Activated CD4-positive, alpha-beta T cell treated with anti-CD3 and anti-CD28 coated beads, Interleukin-2, Interleukin-4, amounts not matched to agents 100 ng/mL and 50 ng/mL, durations not matched to agents 16 hours and 8 hours (primary cell): ENCODE results near the gene ZDHHC12.
A peak's percentile ranks its signal among the peaks of the same experiment; 100 is the strongest.

Experiments
- DNase-seq: peaks from one replicate; pipeline ENCODE4 v3.0.0-alpha.2; 2020; ENCODE audit warnings: low spot score

Gene ZDHHC12, protein sequence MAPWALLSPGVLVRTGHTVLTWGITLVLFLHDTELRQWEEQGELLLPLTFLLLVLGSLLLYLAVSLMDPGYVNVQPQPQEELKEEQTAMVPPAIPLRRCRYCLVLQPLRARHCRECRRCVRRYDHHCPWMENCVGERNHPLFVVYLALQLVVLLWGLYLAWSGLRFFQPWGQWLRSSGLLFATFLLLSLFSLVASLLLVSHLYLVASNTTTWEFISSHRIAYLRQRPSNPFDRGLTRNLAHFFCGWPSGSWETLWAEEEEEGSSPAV

DNA sequence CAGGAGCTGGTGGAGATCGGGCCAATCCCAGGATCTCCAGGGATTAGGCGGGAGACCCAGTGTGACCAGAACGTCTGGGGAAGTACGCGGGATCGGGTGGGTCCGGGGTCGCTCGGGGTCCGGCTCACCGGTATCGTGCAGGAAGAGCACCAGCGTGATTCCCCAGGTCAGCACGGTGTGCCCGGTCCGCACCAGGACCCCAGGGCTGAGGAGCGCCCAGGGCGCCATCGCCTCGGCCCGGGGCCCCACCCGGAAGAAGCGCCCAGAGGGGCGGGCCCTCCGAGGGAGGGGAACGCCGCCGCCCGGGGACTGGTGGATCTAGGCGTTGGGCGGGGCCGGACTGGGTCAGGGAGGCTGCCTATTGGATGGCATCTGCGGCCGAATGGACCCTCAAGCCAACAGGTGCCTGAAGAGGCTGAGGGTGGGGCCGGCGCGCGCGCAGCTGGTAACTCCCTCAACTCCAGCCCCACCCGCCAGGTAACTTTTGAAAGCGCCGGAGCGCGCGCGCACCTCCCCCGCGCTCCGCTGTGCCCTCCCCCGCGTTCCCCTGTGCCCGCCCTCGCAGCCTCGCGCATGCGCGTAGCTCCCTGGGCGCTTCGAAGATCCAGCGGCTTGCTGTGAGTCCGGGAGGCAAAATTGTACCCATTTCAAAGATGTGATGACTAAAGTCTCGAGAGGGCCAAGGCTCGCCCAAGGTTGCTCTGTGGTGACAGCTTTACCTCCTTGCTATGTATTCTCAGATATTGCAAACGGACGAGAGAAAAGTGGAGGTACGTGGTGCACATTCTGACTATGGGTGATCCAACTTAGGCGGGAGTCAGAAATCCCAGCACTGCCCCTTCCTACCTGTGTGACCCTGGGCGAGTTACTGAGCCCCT, at the start of gene ZDHHC12:
Gene ZDHHC12, minus strand, starts transcription at position 262 of the 878 bp plus-strand sequence. Its CDS starts 34 bp downstream, at position 228.
- DNase-seq: peak; percentile 99

DNA sequence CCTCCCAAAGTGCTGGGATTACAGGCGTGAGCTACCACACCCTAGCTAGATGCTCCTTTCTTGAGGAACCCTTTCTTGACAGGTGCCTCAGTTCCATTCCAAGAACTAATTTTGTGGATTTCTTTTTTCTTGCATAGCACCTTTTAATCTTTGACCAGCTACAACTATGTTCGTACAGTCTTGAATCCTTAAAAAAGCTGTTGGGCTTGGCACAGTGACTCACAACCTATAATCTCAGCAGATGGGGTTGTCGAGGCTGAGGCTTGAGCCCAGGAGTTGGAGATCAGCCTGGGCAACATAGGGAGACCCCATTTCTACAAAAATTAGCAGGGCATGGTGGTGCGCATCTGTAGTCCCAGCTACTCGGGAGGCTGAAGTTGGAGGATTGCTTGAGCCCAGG, 49.1 kb upstream of the ZDHHC12 start:
- DNase-seq: no peak

DNA sequence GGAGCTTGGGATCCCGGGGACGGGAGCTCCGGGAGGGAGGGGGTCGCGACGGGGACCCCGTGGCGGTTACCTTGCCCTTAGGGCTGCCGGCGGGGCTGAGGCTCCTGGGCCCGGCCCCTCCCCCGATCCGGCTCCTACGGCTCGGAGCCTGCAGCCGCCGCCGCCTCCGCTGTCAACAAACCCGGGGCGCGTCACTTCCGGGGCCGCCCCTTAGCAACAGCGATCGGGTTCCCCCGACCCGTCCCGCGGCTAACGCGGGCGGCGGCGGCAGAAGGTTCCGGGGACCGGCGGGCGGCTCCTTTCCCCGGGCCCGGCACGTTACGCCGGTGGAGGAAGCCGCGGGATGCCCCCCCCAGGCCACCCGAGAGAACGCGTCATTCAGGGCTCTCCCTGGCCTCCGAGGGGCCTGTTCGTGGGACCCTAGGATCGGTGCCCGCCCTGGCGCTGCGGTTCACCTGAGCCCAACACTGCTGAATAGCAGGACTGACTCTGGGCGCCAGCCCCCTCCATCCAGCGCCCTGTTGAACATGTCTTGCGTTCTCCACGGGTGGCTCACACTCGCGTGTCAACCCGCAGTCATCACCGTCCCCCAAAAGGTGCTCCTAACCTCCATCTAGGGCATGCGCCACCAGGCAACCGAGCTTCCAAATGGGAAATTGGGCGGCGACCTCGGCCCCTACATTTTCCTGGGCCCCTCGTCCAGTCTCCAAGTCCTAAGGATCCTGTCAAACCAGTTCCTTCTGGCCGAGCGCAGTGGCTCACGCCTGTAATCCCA, 48.0 kb upstream of the ZDHHC12 start, which contains the start of gene ZER1:
Gene ZER1, minus strand, starts transcription at position 183 of the 775 bp plus-strand sequence. CDS start 16,362 bp downstream, outside the sequence.
- peak; percentile 91 for DNase-seq

DNA sequence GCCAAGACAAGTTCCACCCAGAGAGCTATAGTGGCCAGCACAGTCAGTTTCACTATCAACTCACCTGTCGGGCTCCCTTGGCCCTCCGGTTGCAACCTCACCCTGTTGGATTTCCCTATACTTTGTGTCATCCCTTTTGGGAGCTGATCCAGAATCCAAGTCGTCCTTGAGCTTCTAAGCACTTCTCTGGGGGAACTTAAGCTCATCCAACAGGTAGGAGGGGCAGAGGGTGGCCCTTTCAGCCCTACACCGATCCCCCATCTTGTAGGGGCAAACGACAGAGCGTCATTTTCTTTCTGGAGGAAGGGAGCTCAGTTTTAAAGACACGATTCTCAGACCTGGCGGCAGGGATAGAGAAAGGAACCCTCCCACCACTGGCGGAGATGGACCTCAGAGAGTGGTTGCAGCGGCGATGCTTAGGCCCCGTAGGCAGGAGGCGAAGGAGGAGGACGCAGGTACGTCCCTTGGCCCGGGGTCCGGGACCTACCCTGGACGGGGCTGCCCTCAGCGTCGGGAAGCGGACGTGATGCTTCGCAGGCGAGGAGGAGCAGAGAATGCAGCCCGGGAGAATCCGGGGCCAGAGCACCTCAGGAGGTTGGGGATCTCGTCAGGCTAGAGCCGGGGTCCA, 47.3 kb upstream of the ZDHHC12 start:
- DNase-seq: peak; percentile 3

DNA sequence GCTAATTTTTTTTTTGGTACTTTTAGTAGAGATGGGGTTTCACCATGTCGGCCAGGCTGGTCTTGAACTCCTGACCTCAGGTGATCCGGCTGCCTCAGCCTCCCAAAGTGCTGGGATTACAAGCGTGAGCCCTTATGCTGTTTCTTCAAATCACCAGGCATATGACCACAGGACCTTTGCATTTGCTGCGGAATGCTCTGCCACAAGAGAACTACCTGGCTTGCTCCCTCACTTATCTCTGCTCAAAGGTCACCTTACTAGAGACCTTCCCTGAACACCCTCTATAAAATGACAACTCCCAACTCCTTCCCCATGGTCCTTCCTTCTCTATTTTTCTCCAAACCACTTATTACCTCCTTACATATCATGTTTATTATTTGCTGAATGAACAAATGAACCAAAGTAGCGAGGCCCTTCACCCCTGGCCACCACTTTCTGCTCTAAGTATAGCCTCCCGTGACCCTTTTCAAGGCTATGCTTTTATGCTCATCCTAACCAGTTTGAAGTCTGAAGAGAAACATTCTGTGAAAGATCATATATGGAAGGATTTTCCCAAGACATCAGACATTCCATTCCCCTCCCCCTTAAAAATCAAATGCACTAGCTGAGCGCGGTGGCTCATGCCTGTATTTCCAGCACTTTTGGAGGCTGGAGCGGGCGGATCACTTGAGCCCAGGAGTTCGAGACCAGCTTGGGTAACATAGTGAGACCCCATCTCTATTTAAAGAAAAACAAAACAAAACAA, 46.5 kb upstream of the ZDHHC12 start:
- DNase-seq: no peak

DNA sequence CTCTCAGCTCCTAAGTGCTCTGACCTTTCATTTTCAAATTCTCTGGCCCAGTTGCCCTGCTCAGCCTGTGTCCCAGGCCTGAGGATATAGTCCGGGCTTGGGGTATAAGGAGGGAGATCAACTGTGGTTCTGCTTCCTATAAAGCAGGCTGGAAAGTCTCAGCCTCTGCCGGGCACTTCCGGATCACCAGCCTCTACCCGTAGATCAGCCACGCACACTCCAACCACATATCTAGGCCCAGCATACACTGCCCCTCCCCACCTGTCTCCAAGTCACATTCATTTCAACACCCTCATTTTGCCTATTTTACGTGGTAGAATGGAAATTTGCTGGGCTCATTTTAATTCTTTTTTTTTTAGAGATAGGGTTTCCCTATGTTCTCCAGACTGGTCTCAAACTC, 44.7 kb upstream of the ZDHHC12 start:
- DNase-seq: no peak

DNA sequence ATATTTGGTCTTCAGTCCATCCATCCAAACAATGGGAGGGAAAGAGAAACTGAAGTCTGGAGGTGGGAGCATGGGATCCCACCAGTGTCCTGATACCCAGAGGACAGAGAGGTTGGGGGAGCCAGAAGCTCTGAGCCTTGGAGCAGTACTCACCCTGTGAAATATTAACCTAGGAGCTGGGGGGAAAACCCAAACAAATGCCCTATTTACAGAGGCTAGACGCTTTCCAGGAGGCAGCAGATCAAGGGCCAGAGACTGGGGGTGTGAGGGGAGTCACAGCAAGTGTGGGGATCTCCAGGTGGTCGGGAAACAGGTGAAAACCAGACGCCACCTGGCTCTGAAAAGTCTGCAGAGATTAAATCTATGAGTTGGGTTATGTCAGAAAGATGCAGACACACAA, 41.6 kb upstream of the ZDHHC12 start:
- no peak for DNase-seq

DNA sequence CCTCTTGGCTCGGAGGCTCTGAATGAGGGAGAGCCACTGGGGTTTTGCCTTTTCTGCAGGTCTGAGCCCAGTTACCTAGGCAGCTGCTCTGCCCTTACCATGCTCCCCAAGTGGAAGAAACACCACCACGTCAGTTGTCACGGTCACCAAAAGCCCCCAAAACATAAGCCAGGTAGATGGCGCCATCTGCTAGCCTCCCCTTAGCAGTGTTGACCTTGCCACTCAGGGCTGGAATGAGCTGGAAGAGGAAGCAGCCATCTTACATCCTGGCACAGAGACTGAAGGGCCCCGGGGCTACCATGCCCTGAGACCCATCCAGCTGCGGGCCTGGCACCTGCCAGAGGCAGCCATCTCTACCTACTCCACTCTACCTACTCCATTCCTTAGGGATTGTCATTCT, 40.4 kb upstream of the ZDHHC12 start:
- no peak for DNase-seq

DNA sequence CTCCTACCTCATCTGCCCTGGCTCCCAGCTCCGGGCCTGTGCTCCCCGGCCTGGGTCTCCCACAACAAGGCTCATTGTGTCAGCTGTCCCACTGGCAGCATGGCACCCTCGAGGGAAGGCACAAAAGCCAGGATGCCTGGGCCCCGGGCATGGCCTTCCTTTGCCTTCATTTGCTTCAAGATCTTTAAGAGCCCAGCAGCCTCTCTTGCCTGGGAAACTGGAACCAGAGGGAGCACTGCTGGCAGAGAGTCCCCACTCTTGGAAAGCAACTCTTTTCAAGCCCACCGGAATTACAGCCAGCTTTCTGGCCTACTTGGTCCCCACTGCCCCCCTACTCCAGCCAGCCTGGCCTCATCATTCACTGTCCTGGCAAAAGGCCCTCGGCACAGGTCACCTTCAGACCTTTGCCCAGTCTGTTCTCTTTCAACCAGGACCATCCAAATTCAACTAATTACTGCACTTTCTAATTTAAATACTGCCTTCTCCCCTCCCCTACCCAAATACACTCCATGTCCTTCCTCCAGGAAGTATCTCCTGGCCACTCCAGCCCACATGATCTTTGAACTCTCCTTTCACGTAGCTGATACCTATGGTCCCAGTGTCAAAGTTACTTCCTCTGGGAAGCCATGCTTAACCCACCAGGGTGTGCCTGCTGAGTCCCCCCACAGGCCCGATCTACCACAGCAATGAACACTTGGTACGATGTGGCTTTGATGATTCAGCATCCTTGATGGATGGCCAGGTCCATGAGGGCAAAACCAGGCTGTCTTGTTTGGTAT, 38.9 kb upstream of the ZDHHC12 start:
- no peak for DNase-seq

DNA sequence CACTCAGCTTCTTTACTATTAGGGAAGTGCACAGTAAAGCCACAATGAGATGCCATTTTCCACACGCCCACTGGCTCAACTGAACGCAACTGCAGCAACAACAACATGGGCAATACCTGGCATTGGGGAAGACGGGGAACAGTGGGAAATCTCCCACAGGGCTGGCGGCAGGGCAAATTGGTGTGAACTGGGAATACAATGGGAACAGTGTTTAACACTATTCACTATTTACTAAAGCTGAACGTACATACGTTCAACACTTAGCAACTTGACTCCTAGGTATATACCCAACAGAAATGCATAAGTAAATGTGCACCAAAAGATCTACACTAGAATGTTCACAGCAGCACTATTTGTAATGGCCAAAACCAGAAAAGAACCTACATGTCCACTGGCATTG, 33.7 kb upstream of the ZDHHC12 start:
- DNase-seq: no peak

DNA sequence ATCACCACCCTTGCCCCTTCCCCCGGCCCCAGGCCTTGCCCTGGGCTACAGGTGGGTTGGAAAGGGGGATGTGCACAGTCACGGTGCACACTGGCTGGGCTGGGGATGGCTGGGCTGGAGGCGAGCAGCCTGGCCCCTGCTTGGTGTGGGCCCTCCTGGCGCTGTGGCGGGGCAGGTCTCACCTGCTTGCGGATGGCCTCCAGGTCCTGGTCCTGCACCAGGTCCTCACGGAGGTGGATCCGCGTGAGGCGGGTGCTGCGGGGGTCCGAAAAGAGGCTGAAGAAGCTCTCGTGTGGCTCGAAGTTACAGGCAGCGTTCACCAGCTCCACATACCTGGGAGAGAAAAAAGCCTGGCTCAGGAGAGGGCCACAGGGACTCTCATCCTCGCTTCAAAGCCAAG, 29.7 kb upstream of the ZDHHC12 start:
- DNase-seq: no peak

DNA sequence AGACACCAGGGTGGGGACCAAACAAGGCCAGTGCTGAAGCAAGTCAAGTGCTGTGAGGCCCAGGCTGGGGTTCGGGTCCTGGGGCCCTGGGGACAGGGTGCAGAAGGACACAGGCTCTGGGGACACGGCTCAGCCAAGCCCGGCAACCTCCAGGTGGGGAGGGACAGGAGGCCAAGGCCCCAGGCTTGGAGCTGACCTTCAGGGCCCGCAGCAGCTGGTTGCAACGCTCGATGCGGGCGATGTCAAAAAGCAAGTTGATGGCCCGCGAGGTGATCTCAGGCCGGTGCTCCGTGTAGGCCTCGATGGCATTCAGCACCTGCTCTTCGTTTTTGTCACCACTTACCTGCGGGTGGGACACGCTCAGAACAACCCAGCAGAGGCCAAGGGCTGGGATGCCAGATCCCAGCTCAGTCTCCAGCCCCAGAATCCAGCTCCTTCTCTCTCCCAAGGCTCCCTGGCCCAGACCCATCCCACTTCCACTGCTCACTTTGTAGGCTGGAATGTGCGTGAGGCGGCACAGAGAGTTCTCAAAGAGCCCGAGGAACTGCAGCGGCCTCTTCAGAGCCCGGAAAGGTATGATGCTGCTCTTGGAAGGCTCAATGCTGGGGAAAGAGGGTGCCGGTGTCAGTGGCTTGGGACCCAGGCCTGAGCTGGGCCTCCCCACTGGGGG, 27.1 kb upstream of the ZDHHC12 start:
- DNase-seq: no peak

DNA sequence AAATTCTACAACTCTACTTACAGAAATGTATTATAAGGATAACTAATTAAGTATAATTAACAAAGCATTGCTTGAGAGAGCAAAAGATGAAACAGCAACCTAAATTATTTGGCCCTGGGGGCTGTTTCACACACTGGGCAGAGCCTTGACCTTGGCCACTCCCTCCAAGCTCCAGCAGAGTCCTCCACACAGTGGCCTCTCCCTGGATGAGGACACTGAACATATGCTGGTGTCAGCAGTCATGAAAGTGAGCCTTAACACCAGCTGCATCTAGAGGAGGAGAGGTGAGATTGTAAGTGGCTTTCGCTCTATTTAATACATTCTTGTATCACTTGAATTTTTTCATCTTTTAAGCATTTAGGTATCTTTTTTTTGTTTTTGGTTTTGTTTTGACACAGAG, 23.3 kb upstream of the ZDHHC12 start:
- DNase-seq: no peak

DNA sequence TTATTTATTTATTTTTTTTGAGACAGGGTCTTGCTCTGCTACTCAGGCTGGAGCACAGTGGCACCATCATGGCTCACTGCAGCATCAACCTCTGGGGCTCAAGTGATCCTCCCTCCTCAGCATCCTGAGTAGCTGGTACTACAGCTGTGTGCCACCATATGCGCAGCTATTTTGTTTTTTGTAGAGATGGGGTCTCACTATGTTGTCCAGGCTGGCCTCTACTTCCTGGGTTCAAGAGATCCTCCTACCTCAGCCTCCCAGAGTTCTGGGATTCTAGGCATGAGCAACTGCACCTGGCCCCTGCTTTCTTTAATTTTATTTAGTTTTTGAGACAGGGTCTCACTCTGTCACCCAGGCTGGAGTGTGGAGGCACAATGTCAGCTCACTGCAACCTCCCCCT, 19.5 kb upstream of the ZDHHC12 start:
- DNase-seq: no peak

DNA sequence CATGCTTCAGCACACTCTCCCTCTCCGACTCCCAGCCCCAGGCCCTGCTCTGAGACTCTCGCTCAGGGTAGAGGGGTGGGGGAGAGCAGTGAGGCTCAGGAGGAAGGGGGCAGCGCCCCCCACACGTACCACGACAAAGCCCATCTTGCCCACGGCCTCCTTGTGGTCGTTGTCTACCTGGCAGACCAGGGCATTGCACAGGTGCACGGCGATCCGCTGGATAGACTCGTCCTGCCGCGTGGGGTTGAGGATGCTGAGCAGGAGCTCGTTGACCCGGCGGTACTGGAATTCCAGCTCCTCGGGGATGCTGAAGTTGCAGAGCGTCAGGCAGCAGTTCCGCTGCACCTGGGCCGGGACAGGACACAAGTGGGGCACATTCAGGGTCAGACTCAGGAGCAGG, 18.5 kb upstream of the ZDHHC12 start:
- no peak for DNase-seq

DNA sequence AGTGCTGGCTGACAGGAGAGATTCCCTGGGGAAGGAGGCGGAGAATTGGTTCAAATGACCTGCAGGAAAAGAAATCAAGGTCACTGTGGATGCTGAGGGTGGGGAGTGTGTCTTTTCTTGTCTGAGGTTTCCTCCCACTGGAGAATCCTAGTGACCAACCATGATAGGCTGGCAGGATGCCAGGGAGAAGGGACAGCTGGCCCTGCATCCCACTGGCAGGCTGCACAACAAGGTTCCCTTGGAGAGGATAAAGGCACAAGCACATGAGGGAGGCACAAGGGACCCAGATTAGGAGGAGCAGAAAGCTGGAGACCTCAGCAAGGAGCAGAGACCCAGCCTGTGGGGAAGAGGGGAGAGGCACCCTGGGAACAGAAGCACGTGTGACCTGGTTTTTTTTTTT, 11.4 kb upstream of the ZDHHC12 start:
- no peak for DNase-seq

DNA sequence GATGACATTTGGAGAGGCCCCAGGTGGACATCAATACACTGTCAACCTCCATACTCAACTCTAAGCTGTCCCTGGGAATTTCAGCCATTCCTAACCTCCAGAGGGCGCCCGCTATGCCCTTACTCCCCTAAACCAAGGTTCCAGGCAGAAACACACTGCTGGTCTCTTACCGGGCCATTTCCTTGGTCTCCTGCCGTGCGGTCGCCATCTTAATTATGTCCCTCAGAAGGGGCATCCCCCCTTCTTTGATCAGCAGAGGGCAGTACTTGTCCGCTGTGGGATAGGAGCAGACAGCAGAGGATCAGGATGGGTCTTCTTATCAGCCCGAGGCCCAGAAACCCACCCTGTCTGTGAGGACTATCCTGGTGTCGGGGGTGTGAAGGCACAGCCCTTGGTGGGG, 9.3 kb upstream of the ZDHHC12 start:
- no peak for DNase-seq

DNA sequence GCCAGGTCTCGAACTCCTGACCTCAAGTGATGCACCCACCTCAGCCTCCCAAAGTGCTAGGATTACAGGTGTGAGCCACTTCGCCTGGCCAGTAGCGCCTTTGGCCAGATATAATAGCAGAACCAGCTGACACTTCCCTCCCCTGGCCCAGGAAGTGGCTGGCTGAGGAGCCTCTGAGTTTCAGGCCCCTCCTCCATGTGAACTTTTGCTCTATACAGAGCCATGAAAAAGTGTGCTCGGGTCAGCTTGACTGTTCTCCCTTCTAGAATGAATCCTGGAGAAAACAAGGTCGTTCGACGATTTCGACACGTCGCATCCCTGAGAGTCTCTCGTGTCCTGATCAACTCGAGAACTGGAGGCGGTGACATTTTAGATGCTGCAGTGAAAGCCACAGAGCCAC, 8.6 kb upstream of the ZDHHC12 start:
- no peak for DNase-seq

DNA sequence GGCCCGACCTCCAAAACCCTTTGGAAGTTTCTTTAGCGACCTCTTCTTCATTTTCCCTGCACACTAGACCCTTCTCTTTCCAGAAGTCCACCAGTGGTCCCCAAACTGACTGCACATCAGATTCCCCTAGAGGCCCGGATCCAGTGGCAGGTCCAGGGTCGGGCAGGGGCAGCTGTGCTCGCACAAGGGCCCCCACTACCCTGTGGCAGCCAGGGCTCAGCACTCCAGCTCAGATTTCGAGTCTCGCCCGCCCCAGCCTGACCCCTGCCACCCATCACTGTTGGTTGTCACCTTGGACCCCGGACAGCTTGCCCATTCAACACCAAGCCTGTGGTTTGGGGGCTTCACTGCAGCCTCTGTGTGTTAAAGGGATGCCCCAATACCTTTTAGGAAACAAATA, 7.8 kb upstream of the ZDHHC12 start:
- no peak for DNase-seq

DNA sequence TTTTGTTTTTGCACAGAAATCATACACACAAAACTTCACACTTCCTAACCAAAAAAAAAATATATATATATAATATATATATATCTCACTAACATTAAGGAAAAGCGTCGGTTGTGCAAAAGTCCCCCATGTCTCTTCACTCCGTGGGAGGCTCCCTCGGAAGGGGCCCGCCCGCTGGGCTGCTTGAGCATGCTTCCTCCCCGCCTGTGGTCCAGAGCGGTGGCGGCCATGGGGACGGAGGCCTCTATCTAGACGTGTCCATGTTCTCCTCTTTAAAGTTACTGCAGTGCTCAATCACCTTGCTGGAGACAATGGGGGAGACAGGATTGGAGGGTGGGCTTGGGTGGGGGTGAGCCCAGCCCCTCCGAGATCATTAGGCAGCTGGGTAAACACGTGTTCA, 7.2 kb upstream of the ZDHHC12 start:
- no peak for DNase-seq
